Activated CD8-positive, alpha-beta T cell treated with anti-CD3 and anti-CD28 coated beads for 36 hours (primary cell): ENCODE measurements around the gene NCOA7. TPM values are rescaled to one million over a fixed set of nuclear protein-coding genes. Genes with fewer than 3 reads are reported as not detected.
"Not testable (repeated sequence)": the region's sequence is repeated elsewhere in the genome, so short reads cannot be mapped to it uniquely, and the experiment has no call there.

ENCODE experiments used
- ATAC-seq: fragments of 200-7000 bp; cut with Tn5 transposase; one replicate; pipeline ENCODE4 v1.10.0; 2021; ENCODE audit warnings: mild to moderate bottlenecking, moderate library complexity
- CTCF ChIA-PET: fragments of 350-600 bp; sonication (Branson Sonifier 250); formaldehyde crosslinking; loops from one replicate; lab custom pipeline; 2021; ENCODE audit warnings: antibody characterized with exemption; lab: Charles Lee
- POLR2A ChIA-PET: fragments of 350-600 bp; sonication (Branson Sonifier 250); formaldehyde crosslinking; loops from one replicate; lab custom pipeline; 2021; ENCODE audit warnings: antibody characterized with exemption; lab: Charles Lee
- DNase-seq: peaks from one replicate; pipeline ENCODE4 v3.0.0-alpha.2; 2020
- H3K27ac Mint-ChIP-seq: one replicate; pipeline ENCODE4 v1.8.0; 2021; ENCODE audit warnings: mild to moderate bottlenecking, mixed read lengths
- H3K27me3 Mint-ChIP-seq: one replicate; pipeline ENCODE4 v1.8.0; 2021; ENCODE audit warnings: mixed read lengths
- H3K36me3 Mint-ChIP-seq: one replicate; pipeline ENCODE4 v1.8.0; 2021; ENCODE audit warnings: low read depth, mixed read lengths
- H3K4me1 Mint-ChIP-seq: one replicate; pipeline ENCODE4 v1.8.0; 2021; ENCODE audit warnings: low read depth, mixed read lengths
- H3K4me3 Mint-ChIP-seq: one replicate; pipeline ENCODE4 v1.8.0; 2021; ENCODE audit warnings: mild to moderate bottlenecking, moderate library complexity, mixed read lengths
- H3K9me3 Mint-ChIP-seq: one replicate; pipeline ENCODE4 v1.8.0; 2021; ENCODE audit warnings: mixed read lengths
- CTCF ChIP-seq: fragments of 200-600 bp; IDR thresholded peaks from one replicate; pipeline ENCODE4 v1.8.0; 2022; ENCODE audit warnings: antibody characterized with exemption, mild to moderate bottlenecking
- intact Hi-C: fragments of 100-400 bp; cut with micrococcal nuclease; formaldehyde crosslinking; loops from one replicate; pipeline ENCODE4 v1.10.0; 2022
- total RNA-seq, 2 experiments: library from RNA; stranded (reverse); gene quantifications; one replicate each; pipeline ENCODE4 v1.2.3, GENCODE V29; 2021

Gene NCOA7
- total RNA-seq, 2 experiments from 2014 or later = 43.4 to 44.9 TPM

- Mint-ChIP-seq H3K27me3 (no peaks in the 10 kb centered on the region), H3K4me3 (no peak overlapping the region)
- POLR2A ChIA-PET = interaction anchor here (2.1 kb wide), 1 partner anchor 11 kb away, joined by 16 read pairs; the partner anchor contains the start of gene NCOA7
Observed at GRCh38 chr6:125802383-125802782, 11.6 kb downstream of the NCOA7 start.

GRCh38 chr6:125802943-125803377 is 12.2 kb downstream of the NCOA7 start:
- DNase-seq (no peak), ATAC-seq (no peak)
- no peak overlapping the region for H3K27ac Mint-ChIP-seq
- intact Hi-C loops = no loop called here
- ChIA-PET CTCF (no interaction called here), POLR2A (interaction anchor here (2.1 kb wide), 1 partner anchor 12 kb away, joined by 16 read pairs; the partner anchor contains the start of gene NCOA7)
- no peaks in the 10 kb centered on the region for H3K9me3 Mint-ChIP-seq
- no peaks in the 10 kb centered on the region for H3K27me3 Mint-ChIP-seq
- peaks cover 60% of the 10 kb centered on the region for H3K4me1 Mint-ChIP-seq
- peaks cover 24% of the 10 kb centered on the region for H3K36me3 Mint-ChIP-seq
- TF ChIP-seq CTCF = no peak
- no peak overlapping the region for H3K4me3 Mint-ChIP-seq

More at GRCh38 chr6:125802383-125802782, 11.6 kb downstream of the NCOA7 start:
- no peaks in the 10 kb centered on the region for H3K9me3 Mint-ChIP-seq
- no peak overlapping the region for H3K27ac Mint-ChIP-seq
- peaks cover 22% of the 10 kb centered on the region for H3K36me3 Mint-ChIP-seq
- no peak for TF ChIP-seq CTCF
- no peak for ATAC-seq
- intact Hi-C loops = no loop called here
- DNase-seq = no peak
- H3K4me1 Mint-ChIP-seq = peaks cover 58% of the 10 kb centered on the region
- CTCF ChIA-PET = interaction anchor here (1.2 to 1.4 kb wide), 2 partner anchors 21 to 103 kb away, joined by 3 to 6 read pairs; no protein-coding TSS in a partner anchor

GRCh38 chr6:125804264-125804663 is 13.5 kb downstream of the NCOA7 start:
- Mint-ChIP-seq H3K36me3 (peaks cover 27% of the 10 kb centered on the region), H3K4me1 (peaks cover 67% of the 10 kb centered on the region)
- intact Hi-C loops = no loop called here

DNA sequence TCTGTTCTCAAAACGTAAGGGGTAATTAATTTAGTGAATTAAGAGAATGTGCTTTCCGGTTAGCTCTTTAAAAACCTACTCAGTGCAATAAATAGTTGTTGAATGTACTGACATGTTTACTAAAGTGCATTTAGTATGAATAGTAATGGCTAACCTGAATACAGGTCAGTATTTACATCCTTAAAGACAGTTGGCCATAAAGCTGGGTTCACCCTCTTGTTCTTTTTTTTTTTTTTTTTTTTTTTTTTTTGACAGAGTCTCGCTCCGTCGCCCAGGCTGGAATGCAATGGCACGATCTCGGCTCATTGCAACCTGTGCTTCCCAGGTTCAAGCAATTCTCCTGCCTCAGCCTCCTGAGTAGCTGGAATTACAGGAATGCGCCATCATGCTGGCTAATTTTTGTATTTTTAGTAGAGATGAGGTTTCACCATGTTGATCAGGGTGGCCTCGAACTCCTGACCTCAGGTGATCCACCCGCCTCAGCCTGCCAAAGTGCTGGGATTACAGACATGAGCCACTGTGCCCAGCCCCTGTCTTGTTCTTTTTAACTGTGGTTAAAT is 14.2 kb downstream of the NCOA7 start:
- ChIA-PET POLR2A (interaction anchor here (1.1 to 3.6 kb wide), 3 partner anchors 14 to 35 kb away, joined by 3 to 18 read pairs (median 8); partner anchors contain the start of gene NCOA7), CTCF (interaction anchor here (1.3 to 1.8 kb wide), 4 partner anchors 12 to 151 kb away, joined by 3 to 6 read pairs (median 5); partner anchors contain the start of gene NCOA7)
- H3K4me3 Mint-ChIP-seq, DNase-seq, H3K9me3 Mint-ChIP-seq, H3K27ac Mint-ChIP-seq, intact Hi-C loops, H3K27me3 Mint-ChIP-seq, ATAC-seq: not testable (repeated sequence)
- Mint-ChIP-seq H3K36me3 (peaks cover 25% of the 10 kb centered on the region), H3K4me1 (peaks cover 66% of the 10 kb centered on the region)

More at GRCh38 chr6:125804264-125804663, 13.5 kb downstream of the NCOA7 start:
- ATAC-seq = peak; percentile 75
- POLR2A ChIA-PET = interaction anchor here (1.1 to 1.9 kb wide), 2 partner anchors 23 to 36 kb away, joined by 3 to 8 read pairs; no protein-coding TSS in a partner anchor
- CTCF ChIA-PET = interaction anchor here (1.1 to 1.8 kb wide), 5 partner anchors 9 to 152 kb away, joined by 3 to 6 read pairs (median 5); partner anchors contain the start of gene NCOA7
- H3K9me3 Mint-ChIP-seq = no peaks in the 10 kb centered on the region
- H3K27ac Mint-ChIP-seq = peak overlapping the region; percentile 2
- DNase-seq = peak; percentile 59
- no peak for TF ChIP-seq CTCF
- no peaks in the 10 kb centered on the region for H3K27me3 Mint-ChIP-seq
- H3K4me3 Mint-ChIP-seq = no peak overlapping the region

- ATAC-seq (no peak), DNase-seq (no peak)
- intact Hi-C loops = no loop called here
- peaks cover 27% of the 10 kb centered on the region for H3K36me3 Mint-ChIP-seq
- H3K27ac Mint-ChIP-seq = peak overlapping the region; percentile 47
- ChIA-PET CTCF (interaction anchor here (1.1 to 1.4 kb wide), 3 partner anchors 16 to 25 kb away, joined by 3 to 8 read pairs (median 3); partner anchors contain the start of gene NCOA7), POLR2A (interaction anchor here (0.7 to 3.6 kb wide), 5 partner anchors 11 to 150 kb away, joined by 3 to 18 read pairs (median 4); partner anchors contain the start of genes HINT3 and NCOA7)
- peaks cover 73% of the 10 kb centered on the region for H3K4me1 Mint-ChIP-seq
- no peak overlapping the region for H3K4me3 Mint-ChIP-seq
- H3K27me3 Mint-ChIP-seq = no peaks in the 10 kb centered on the region
- no peak for TF ChIP-seq CTCF
- no peaks in the 10 kb centered on the region for H3K9me3 Mint-ChIP-seq
Observed at GRCh38 chr6:125806813-125807212, 16.1 kb downstream of the NCOA7 start.
